Mesendoderm (in vitro differentiated cells): Measurements from ENCODE around the gene C2orf68.
"Not testable (repeated sequence)": the region's sequence is repeated elsewhere in the genome, so short reads cannot be mapped to it uniquely, and the experiment has no call there.

ENCODE experiments used
- DNase-seq: peaks from one replicate; pipeline ENCODE4 v3.0.0; 2013
- H2AK5ac ChIP-seq: 2 replicates; pipeline ENCODE4 v1.6.1; 2013; ENCODE audit warnings: low read length, inconsistent platforms
- H2BK120ac ChIP-seq: 2 replicates; pipeline ENCODE4 v1.6.1; 2013; ENCODE audit warnings: low read depth, mild to moderate bottlenecking, low read length, moderate library complexity, mixed read lengths
- H2BK15ac ChIP-seq: replicated peaks from 2 replicates; pipeline ENCODE4 v1.6.1; 2013; ENCODE audit warnings: low read depth, mild to moderate bottlenecking, moderate library complexity
- H2BK5ac ChIP-seq: 2 replicates; pipeline ENCODE4 v1.6.1; 2013; ENCODE audit warnings: low read length, inconsistent platforms
- H3K18ac ChIP-seq: 2 replicates; pipeline ENCODE4 v1.6.1; 2013; ENCODE audit warnings: mild to moderate bottlenecking, low read length, mixed read lengths
- H3K23ac ChIP-seq: one replicate; pipeline ENCODE4 v1.6.1; 2013; ENCODE audit warnings: low read length
- H3K27ac ChIP-seq: 2 replicates; pipeline ENCODE4 v1.5.1; 2013; ENCODE audit warnings: low read depth, mild to moderate bottlenecking, inconsistent platforms, low read length, moderate library complexity
- H3K27me3 ChIP-seq: 2 replicates; pipeline ENCODE4 v1.6.1; 2013; ENCODE audit warnings: low read length, control low read depth, mild to moderate bottlenecking, inconsistent platforms; ENCODE audit not compliant: insufficient read depth, poor library complexity
- H3K36me3 ChIP-seq: 2 replicates; pipeline ENCODE4 v1.6.1; 2013; ENCODE audit warnings: low read length, inconsistent platforms; ENCODE audit not compliant: control insufficient read depth, insufficient read depth
- H3K4ac ChIP-seq: one replicate; pipeline ENCODE4 v1.6.1; 2013; ENCODE audit warnings: low read depth, mild to moderate bottlenecking, low read length, moderate library complexity
- H3K4me1 ChIP-seq: 2 replicates; pipeline ENCODE4 v1.6.1; 2013; ENCODE audit warnings: low read depth, low read length, inconsistent platforms; ENCODE audit not compliant: control insufficient read depth
- H3K4me2 ChIP-seq: 2 replicates; pipeline ENCODE4 v1.6.1; 2013; ENCODE audit warnings: low read length
- H3K4me3 ChIP-seq: 2 replicates; pipeline ENCODE4 v1.5.1; 2013; ENCODE audit warnings: mild to moderate bottlenecking, low read length
- H3K56ac ChIP-seq: one replicate; pipeline ENCODE4 v1.6.1; 2013; ENCODE audit warnings: low read length
- H3K79me1 ChIP-seq: 2 replicates; pipeline ENCODE4 v1.6.1; 2013; ENCODE audit warnings: low read length, inconsistent platforms
- H3K79me2 ChIP-seq: 2 replicates; pipeline ENCODE4 v1.6.1; 2013; ENCODE audit warnings: mild to moderate bottlenecking, low read length; ENCODE audit not compliant: control insufficient read depth, insufficient read depth
- H3K9ac ChIP-seq: 2 replicates; pipeline ENCODE4 v1.6.1; 2013; ENCODE audit warnings: low read length, inconsistent platforms
- H4K5ac ChIP-seq: one replicate; pipeline ENCODE4 v1.6.1; 2013; ENCODE audit warnings: low read length
- H4K8ac ChIP-seq: one replicate; pipeline ENCODE4 v1.6.1; 2013; ENCODE audit warnings: low read depth, mild to moderate bottlenecking, control low read depth, low read length, moderate library complexity
- WGBS: extraction: QIAGEN DNeasy Blood & Tissue Kit; methylation state at CpG from one replicate; pipeline ENCODE4 v1.1.7; 2013; ENCODE audit warnings: low lambda C conversion rate, missing lambda C conversion rate; ENCODE audit not compliant: insufficient coverage; ENCODE audit errors: extremely low coverage; 5-methylcytosine and 5-hydroxymethylcytosine counted together

Gene C2orf68

DNA sequence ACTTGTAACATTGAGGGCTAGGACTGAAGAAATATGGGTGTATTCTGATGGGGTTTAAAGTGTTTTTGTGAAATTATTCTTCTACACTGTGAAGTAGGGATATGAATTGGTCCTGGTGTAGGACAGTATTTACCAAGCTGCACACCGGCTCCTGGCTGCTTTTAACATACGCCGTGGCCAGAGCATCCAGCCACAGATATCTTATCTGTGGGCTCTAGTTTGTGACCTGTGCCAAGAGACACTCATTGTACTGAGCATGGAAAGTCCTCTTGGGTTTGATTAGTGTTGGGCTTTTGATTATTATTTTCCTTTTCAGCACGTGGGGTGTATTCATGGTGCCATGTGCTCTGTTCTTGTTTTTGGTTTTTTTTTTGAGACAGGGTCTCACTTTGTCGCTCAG is 12.1 kb upstream of the C2orf68 start:
- Histone ChIP-seq H3K36me3 (peaks cover 26% of the 10 kb centered on the region), H4K8ac (no peak overlapping the region), H2BK120ac (no peak overlapping the region), H2AK5ac (no peak overlapping the region), H4K5ac (no peak overlapping the region), H2BK15ac (no peak overlapping the region), H3K27me3 (no peaks in the 10 kb centered on the region), H3K4me1 (no peaks in the 10 kb centered on the region), H2BK5ac (no peak overlapping the region), H3K56ac (no peak overlapping the region), H3K4me2 (no peak overlapping the region), H3K4ac (no peak overlapping the region), H3K23ac (no peak overlapping the region), H3K4me3 (no peak overlapping the region), H3K9ac (no peak overlapping the region), H3K79me2 (peaks cover 2% of the 10 kb centered on the region), H3K27ac (no peak overlapping the region), H3K79me1 (peaks cover 6% of the 10 kb centered on the region), H3K18ac (no peak overlapping the region)
- no CpG with 5 or more reads among the region's 5 CpGs for WGBS
- no peak for DNase-seq

GRCh38 chr2:85621338-85621737 is 9.5 kb upstream of the C2orf68 start:
- peaks cover 2% of the 10 kb centered on the region for H3K4me1 ChIP-seq
- no peak overlapping the region for H3K4me2 ChIP-seq
- no peak for DNase-seq
- no peak overlapping the region for H3K4ac ChIP-seq
- no peak overlapping the region for H3K56ac ChIP-seq
- H3K18ac ChIP-seq: no peak overlapping the region
- no peak overlapping the region for H3K4me3 ChIP-seq
- no peaks in the 10 kb centered on the region for H3K27me3 ChIP-seq
- H2BK5ac ChIP-seq: no peak overlapping the region
- H4K8ac ChIP-seq: no peak overlapping the region
- H3K27ac ChIP-seq: no peak overlapping the region
- no peak overlapping the region for H2BK120ac ChIP-seq
- no peak overlapping the region for H4K5ac ChIP-seq
- no CpG with 5 or more reads among the region's 1 CpG for WGBS
- H3K36me3 ChIP-seq: peaks cover 22% of the 10 kb centered on the region
- peaks cover 19% of the 10 kb centered on the region for H3K79me2 ChIP-seq
- H2AK5ac ChIP-seq: no peak overlapping the region
- H3K79me1 ChIP-seq: peaks cover 12% of the 10 kb centered on the region
- H3K9ac ChIP-seq: no peak overlapping the region
- no peak overlapping the region for H2BK15ac ChIP-seq
- no peak overlapping the region for H3K23ac ChIP-seq

DNA sequence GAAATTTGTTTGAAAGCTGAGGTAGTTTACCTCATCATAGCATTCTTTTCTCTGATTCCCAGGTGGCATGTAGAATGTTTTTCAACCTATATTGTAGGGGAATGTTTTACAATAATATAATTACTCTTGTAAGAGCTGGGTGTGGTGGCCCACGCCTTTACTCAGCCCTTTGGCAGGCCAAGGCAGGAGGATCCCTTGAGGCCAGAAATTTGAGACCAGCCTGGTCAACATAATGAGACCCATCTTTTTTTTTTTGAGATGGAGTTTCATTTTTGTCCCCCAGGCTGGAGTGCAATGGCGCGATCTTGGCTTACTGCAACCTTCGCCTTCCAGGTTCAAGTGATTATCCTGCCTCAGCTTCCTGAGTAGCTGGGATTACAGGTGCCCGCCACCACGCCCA is 7.8 kb upstream of the C2orf68 start:
- Histone ChIP-seq H4K5ac (no peak overlapping the region), H3K4me3 (no peak overlapping the region), H2BK120ac (no peak overlapping the region), H3K79me2 (peaks cover 22% of the 10 kb centered on the region), H3K4me1 (peaks cover 2% of the 10 kb centered on the region), H3K36me3 (peaks cover 15% of the 10 kb centered on the region), H3K4me2 (no peak overlapping the region), H2AK5ac (no peak overlapping the region), H3K23ac (no peak overlapping the region), H2BK5ac (no peak overlapping the region), H2BK15ac (no peak overlapping the region), H3K56ac (no peak overlapping the region), H3K9ac (no peak overlapping the region), H3K27ac (no peak overlapping the region), H4K8ac (no peak overlapping the region), H3K4ac (no peak overlapping the region), H3K18ac (no peak overlapping the region), H3K27me3 (no peaks in the 10 kb centered on the region), H3K79me1 (peaks cover 12% of the 10 kb centered on the region)
- no CpG with 5 or more reads among the region's 6 CpGs for WGBS
- no peak for DNase-seq

DNA sequence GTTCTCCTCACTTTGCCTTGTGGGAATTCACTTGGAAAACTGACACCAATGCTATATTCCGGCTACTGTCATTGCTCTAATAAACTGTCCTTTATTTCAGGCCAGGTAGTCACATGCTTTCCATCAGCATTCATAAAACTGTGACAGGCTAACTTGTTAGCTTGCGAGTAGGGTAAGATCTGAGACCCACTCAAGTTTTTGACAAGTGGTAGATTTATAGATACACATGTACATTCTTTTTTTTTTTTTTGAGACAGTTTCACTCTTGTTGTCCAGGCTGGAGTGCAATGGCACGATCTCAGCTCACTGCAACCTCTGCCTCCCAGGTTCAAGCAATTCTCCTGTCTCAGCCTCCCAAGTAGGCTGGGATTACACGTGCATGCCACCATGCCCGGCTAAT is 5.9 kb upstream of the C2orf68 start:
- not testable (repeated sequence) for H3K36me3 ChIP-seq, H2BK15ac ChIP-seq, H3K4me3 ChIP-seq, H2BK5ac ChIP-seq, H3K4me2 ChIP-seq, H3K4me1 ChIP-seq, H3K18ac ChIP-seq, H4K8ac ChIP-seq, H2BK120ac ChIP-seq, DNase-seq, H3K4ac ChIP-seq, H4K5ac ChIP-seq, H3K27ac ChIP-seq, H3K27me3 ChIP-seq, H3K23ac ChIP-seq, H2AK5ac ChIP-seq
- peak overlapping the region; percentile 97 for H3K9ac ChIP-seq
- peaks cover 22% of the 10 kb centered on the region for H3K79me2 ChIP-seq
- no CpG with 5 or more reads among the region's 5 CpGs for WGBS
- H3K79me1 ChIP-seq: peaks cover 12% of the 10 kb centered on the region
- H3K56ac ChIP-seq: peak overlapping the region; percentile 0

DNA sequence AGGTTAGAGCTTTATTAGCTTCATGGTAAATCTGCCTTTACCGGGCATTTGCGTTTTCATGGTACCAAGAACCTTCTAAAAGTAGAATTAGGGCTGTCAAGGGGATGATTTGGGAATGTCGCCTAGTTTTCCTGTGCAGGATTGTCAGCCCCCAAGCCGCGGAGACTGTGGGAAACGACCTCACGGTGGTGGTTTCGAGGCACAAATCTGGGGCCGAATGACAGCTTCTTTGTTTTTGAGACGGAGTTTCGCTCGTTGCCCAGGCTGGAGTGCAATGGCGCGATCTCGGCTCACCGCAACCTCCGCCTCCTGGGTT is 3.5 kb upstream of the C2orf68 start:
- Histone ChIP-seq H3K79me1 (peaks cover 11% of the 10 kb centered on the region), H3K27me3 (no peaks in the 10 kb centered on the region), H3K23ac (no peak overlapping the region), H2BK15ac (no peak overlapping the region), H4K5ac (no peak overlapping the region), H3K4me3 (no peak overlapping the region), H2BK120ac (no peak overlapping the region), H2AK5ac (no peak overlapping the region), H3K36me3 (peaks cover 2% of the 10 kb centered on the region), H3K27ac (no peak overlapping the region), H3K56ac (peak overlapping the region; percentile 50), H2BK5ac (no peak overlapping the region), H3K9ac (no peak overlapping the region), H3K79me2 (peaks cover 29% of the 10 kb centered on the region), H3K4me1 (peaks cover 2% of the 10 kb centered on the region), H4K8ac (no peak overlapping the region), H3K4me2 (no peak overlapping the region), H3K4ac (no peak overlapping the region), H3K18ac (no peak overlapping the region)
- WGBS: no CpG with 5 or more reads among the region's 17 CpGs
- no peak for DNase-seq

DNA sequence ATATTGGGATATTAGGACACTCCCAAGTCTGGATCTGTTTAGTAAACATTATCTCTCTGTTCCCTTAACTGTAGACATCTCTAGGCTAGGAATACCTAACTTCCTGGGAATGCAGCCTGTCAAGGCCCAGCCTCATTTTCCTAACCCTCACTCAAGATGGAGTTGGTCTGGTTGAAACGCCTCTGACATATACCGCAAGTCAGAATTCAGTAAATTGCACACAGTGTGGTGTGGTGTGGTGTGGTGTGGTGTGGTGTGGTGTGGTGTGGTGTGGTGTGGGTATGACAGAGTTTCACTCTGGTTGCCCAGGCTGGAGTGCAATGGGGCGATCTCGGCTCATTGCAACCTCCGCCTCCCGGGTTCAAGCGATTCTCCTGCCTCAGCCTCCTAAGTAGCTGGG is 2.9 kb upstream of the C2orf68 start:
- H4K5ac ChIP-seq, H2BK5ac ChIP-seq, H2BK15ac ChIP-seq, H2BK120ac ChIP-seq, H3K4me1 ChIP-seq, H4K8ac ChIP-seq, H3K4me2 ChIP-seq, H3K4ac ChIP-seq, H3K9ac ChIP-seq, H3K23ac ChIP-seq, H3K18ac ChIP-seq, DNase-seq, H3K36me3 ChIP-seq, H3K56ac ChIP-seq, H2AK5ac ChIP-seq, H3K27me3 ChIP-seq, H3K4me3 ChIP-seq, H3K27ac ChIP-seq: not testable (repeated sequence)
- Histone ChIP-seq H3K79me1 (peaks cover 14% of the 10 kb centered on the region), H3K79me2 (peaks cover 31% of the 10 kb centered on the region)
- no CpG with 5 or more reads among the region's 7 CpGs for WGBS
